NT2/D1 (cell line): ENCODE measurements around the gene ARL14EP.

Source experiments
- DNase-seq: peaks from one replicate; pipeline ENCODE4 v3.0.0-alpha.2; 2011; ENCODE audit warnings: low read depth, low spot score
- H3K27me3 ChIP-seq: 2 replicates; pipeline ENCODE4 v1.6.0; 2011; ENCODE audit warnings: mild to moderate bottlenecking; ENCODE audit not compliant: insufficient read length, insufficient read depth
- H3K36me3 ChIP-seq: 2 replicates; pipeline ENCODE4 v1.6.1; 2011; ENCODE audit warnings: mild to moderate bottlenecking, low read length, mixed read lengths; ENCODE audit not compliant: insufficient read depth, insufficient read length
- H3K4me1 ChIP-seq: 2 replicates; pipeline ENCODE4 v1.5.1; 2011; ENCODE audit not compliant: insufficient read depth, insufficient read length
- H3K4me3 ChIP-seq: 2 replicates; pipeline ENCODE4 v1.5.1; 2011; ENCODE audit warnings: low read depth; ENCODE audit not compliant: insufficient read length
- H3K9ac ChIP-seq: 2 replicates; pipeline ENCODE4 v1.6.0; 2011; ENCODE audit warnings: low read depth; ENCODE audit not compliant: insufficient read length
- H3K9me3 ChIP-seq: 2 replicates; pipeline ENCODE4 v1.5.1; 2011; ENCODE audit warnings: mild to moderate bottlenecking, low read length; ENCODE audit not compliant: insufficient read depth
- SUZ12 ChIP-seq: IDR thresholded peaks from 2 replicates; pipeline ENCODE4 v1.6.1; 2011; ENCODE audit not compliant: insufficient read length, insufficient read depth; ENCODE audit errors: extremely low read depth
- YY1 ChIP-seq: IDR thresholded peaks from 2 replicates; pipeline ENCODE4 v1.6.1; 2011; ENCODE audit not compliant: insufficient read length, insufficient read depth
- ZNF274 ChIP-seq: IDR thresholded peaks from 2 replicates; pipeline ENCODE4 v1.6.1; 2011; ENCODE audit warnings: mild to moderate bottlenecking, low read depth, low read length

The ARL14EP gene

DNA sequence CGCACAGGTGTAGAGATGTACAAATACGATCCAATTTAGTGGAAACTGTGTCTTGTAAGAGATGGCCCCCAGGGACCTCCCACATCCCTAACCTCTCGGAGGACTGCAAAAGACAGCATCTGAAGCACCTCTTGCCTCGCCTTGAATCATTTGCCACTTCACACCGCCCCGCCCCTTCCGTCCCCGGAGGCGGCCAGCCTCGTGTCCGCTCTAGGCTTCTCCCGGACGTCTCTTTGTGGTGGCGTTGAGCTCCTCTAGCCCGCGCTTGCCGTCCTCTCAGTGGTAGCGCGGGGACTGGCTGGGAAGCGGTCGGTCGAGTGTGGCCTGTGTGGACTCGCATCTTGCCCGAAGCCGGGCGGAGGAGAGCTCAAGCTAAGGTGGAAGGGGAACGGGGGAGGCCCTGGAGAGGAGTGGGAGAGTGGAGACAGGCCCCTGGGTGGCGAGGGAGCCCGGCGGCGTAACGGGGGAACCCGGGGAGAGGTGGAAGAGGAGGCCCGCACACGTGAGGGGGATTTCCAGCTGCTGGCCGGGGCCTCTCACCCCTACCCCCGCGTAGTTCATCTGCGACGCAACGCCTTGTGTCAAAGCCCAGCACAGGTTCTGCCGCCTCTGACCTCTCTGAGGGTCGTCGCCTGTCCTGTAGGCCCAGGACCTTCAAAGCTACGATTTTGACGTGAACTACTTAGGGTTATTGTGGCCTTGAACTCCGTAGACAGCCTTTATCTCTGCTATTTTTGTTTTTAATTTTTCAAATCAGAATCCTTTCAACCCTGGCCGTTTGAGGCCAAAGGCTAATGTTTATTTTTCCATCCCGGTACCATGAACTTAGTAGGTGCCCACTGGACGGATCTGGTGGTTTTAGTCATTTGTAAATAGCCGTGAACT lies at the start of gene ARL14EP:
ARL14EP (plus strand) TSS at position 279 of the 885 bp plus-strand sequence. CDS start 7,845 bp downstream, outside the sequence.
- Histone ChIP-seq H3K27me3 (no peaks in the 10 kb centered on the region), H3K9me3 (no peaks in the 10 kb centered on the region), H3K36me3 (peaks cover 15% of the 10 kb centered on the region), H3K4me1 (no peaks in the 10 kb centered on the region), H3K9ac (peak within 1 kb of the TSS; percentile 97), H3K4me3 (peak within 1 kb of the TSS; percentile 88)
- no peak for TF ChIP-seq YY1
- no peak for TF ChIP-seq SUZ12
- no peak for TF ChIP-seq ZNF274
- peak; percentile 87 for DNase-seq

DNA sequence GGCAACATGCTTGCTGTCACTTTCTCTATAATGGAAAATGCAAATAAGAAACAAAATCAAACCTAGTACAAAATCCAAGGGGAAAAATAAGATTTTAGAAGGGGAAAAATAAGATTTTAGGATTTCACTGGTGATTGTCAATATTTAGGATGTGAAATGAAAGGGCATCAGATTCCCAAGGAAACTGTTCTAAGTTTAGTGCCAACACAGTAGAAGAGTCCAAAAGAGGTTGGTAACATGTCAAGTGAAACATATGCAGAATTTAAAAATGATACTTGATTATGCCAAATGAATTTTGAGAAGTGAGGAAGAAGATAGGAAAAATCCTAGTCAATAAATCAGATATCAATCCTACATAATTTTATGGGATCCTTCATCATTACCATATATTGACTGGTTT lies 45.7 kb upstream of the ARL14EP start:
- H3K4me1 ChIP-seq: no peaks in the 10 kb centered on the region
- no peaks in the 10 kb centered on the region for H3K36me3 ChIP-seq
- no peaks in the 10 kb centered on the region for H3K27me3 ChIP-seq
- no peaks in the 10 kb centered on the region for H3K9me3 ChIP-seq
- TF ChIP-seq ZNF274 (no peak), YY1 (no peak), SUZ12 (no peak)
- no peak for DNase-seq
- H3K9ac ChIP-seq: no peak overlapping the region
- no peak overlapping the region for H3K4me3 ChIP-seq

DNA sequence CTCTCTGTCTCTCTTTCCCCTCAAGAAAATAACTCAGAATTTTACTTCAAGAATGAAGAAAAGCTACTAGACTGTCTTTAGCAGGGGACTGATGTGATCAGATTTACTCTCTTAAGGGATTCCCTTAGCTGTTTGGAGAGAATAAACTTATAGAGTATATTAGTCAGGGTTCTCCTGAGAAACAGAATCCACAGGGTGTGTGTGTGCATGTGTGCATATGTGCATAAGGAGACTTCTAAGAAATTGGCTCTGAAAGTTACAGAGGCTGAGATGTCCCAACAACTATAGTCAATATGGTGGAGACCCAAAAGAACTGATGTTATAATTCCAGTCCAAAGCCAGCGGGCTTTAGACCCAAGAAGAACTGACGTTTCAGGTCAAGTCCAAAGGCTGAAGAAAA lies 43.1 kb upstream of the ARL14EP start:
- no peak for TF ChIP-seq ZNF274
- no peak for TF ChIP-seq SUZ12
- no peak for TF ChIP-seq YY1
- no peak for DNase-seq
- H3K4me3 ChIP-seq: no peak overlapping the region

DNA sequence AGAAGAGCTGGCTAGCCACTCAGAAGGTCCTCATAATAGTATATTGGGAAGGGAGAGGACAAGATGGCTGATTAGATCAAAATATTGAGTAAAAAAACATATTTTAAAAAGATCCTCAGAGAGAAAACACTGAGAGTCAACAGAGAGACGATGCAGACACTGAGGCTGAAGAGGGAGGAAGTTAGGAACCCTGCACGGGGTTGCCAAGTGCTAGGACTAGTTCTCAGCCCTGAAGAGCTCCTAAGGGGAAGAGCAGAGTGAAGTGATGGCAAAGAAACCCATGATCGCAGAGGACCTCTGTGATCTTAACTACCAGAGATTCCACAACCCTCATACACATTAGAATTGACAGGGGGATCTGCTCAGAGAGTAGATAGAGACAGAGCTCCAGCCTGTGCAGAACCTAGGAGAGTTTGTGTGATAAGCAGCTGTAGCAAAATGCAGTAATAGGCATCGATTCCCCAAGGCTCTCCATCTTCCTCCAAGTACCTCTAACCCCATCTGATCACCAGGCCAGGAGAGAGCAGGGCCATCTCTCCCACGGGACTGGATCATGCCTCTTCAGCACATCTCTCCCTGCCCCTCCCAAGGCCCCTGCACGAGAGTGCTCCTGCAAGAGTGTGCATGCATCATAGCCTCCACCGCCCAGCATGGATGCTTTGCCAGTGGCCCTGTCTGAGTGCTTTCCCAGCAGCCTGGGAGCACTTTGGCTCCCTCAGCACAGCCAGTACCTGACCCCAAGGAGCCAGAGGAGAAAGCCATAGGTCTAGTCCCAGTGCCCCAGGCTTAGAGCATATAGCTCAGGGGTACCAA lies 41.2 kb upstream of the ARL14EP start:
- H3K27me3 ChIP-seq: no peaks in the 10 kb centered on the region
- TF ChIP-seq ZNF274 (no peak), SUZ12 (no peak), YY1 (no peak)
- H3K9me3 ChIP-seq: no peaks in the 10 kb centered on the region
- H3K4me3 ChIP-seq: no peak overlapping the region
- no peak overlapping the region for H3K9ac ChIP-seq
- DNase-seq: no peak
- no peaks in the 10 kb centered on the region for H3K4me1 ChIP-seq
- no peaks in the 10 kb centered on the region for H3K36me3 ChIP-seq

More for the DNA sequence above, 43.1 kb upstream of the ARL14EP start:
- no peaks in the 10 kb centered on the region for H3K36me3 ChIP-seq
- no peaks in the 10 kb centered on the region for H3K27me3 ChIP-seq
- no peaks in the 10 kb centered on the region for H3K9me3 ChIP-seq
- no peak overlapping the region for H3K9ac ChIP-seq
- no peaks in the 10 kb centered on the region for H3K4me1 ChIP-seq

DNA sequence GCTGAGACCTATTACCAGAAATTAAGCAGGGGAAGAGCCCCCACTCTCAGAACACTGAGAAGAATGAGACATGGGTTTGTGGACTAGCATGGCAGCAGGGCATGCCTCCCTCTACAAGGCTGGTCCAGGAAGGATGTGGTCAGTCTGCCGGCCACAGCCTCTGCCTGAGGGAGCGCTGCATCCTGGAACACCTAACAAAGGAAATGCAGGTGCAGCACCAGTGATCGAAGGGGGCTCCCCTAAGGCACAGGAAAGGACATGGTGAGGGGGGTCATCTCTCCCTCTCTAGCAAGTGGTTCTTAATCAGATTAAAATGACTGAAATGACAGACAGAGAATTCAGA lies 40.6 kb upstream of the ARL14EP start:
- DNase-seq: no peak
- Histone ChIP-seq H3K27me3 (no peaks in the 10 kb centered on the region), H3K4me1 (no peaks in the 10 kb centered on the region), H3K9me3 (no peaks in the 10 kb centered on the region), H3K4me3 (no peak overlapping the region), H3K36me3 (no peaks in the 10 kb centered on the region), H3K9ac (no peak overlapping the region)
- TF ChIP-seq SUZ12: no peak
- TF ChIP-seq YY1: no peak
- no peak for TF ChIP-seq ZNF274

DNA sequence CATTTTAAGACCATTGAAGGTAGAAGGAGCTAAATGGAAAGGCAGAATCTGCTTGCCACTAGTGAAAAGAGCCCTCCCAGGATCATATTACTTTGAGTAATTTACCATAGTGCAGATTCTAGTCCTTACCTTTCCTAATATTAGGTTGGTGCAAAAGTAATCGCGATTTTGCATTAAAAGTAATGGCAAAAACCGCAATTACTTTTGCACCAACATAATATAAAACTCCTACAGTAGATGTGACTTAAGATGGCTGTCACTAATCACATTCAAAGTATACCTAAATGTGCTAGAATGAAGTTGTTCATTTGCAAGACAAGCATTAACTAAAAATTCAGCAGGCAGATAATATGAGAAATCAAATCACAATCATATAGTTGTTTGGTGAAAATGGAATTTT lies 38.1 kb upstream of the ARL14EP start:
- no peaks in the 10 kb centered on the region for H3K27me3 ChIP-seq
- H3K9ac ChIP-seq: no peak overlapping the region
- no peak overlapping the region for H3K4me3 ChIP-seq
- no peaks in the 10 kb centered on the region for H3K9me3 ChIP-seq
- H3K4me1 ChIP-seq: no peaks in the 10 kb centered on the region
- no peak for DNase-seq
- no peaks in the 10 kb centered on the region for H3K36me3 ChIP-seq
- TF ChIP-seq SUZ12 (no peak), ZNF274 (no peak), YY1 (no peak)

DNA sequence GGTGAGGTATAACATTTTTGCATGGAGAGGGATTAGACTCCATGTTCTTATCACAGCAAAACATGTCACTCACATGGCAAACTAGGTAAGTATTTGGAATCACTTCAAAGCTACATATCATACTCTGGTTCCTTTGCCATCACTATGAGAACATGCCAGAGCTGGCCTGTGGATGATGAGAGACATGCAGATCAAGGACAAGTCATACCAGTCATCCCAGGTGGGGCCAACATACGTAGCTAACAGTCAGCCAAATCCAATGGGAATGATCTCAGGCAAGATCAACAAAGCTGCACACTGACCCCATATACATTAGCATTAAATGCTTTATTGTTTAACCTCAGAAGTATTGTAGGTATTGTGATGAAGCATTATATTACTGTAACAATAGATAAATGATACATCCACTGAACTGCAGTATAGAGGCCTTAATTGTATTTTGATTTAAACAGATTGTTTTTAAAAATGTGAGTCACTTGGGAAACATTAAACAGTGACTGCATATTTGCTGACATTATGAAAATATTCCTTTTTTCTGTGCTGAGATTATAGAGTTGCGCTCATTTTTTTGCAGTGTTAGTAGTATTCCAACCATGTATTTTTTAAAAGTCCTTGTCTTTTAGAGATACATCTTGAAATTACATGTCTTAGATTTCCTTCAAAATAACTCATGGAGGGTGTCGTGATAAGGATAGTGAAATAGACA lies 37.3 kb upstream of the ARL14EP start:
- TF ChIP-seq SUZ12: no peak
- TF ChIP-seq YY1: no peak
- TF ChIP-seq ZNF274: no peak
- Histone ChIP-seq H3K4me3 (no peak overlapping the region), H3K4me1 (no peaks in the 10 kb centered on the region), H3K9me3 (no peaks in the 10 kb centered on the region), H3K27me3 (no peaks in the 10 kb centered on the region), H3K36me3 (no peaks in the 10 kb centered on the region), H3K9ac (no peak overlapping the region)
- no peak for DNase-seq
